SH-SY5Y (cell line): Measurements from ENCODE around the gene GNPTG.

Experiments
- GATA2 ChIP-seq: IDR thresholded peaks from 2 replicates; pipeline ENCODE4 v1.6.1; 2011; ENCODE audit warnings: mild to moderate bottlenecking, low read depth, low read length
- GATA3 ChIP-seq: IDR thresholded peaks from 2 replicates; pipeline ENCODE4 v1.6.1; 2011; ENCODE audit warnings: low read depth, mild to moderate bottlenecking, low read length, moderate library complexity

The GNPTG gene

DNA sequence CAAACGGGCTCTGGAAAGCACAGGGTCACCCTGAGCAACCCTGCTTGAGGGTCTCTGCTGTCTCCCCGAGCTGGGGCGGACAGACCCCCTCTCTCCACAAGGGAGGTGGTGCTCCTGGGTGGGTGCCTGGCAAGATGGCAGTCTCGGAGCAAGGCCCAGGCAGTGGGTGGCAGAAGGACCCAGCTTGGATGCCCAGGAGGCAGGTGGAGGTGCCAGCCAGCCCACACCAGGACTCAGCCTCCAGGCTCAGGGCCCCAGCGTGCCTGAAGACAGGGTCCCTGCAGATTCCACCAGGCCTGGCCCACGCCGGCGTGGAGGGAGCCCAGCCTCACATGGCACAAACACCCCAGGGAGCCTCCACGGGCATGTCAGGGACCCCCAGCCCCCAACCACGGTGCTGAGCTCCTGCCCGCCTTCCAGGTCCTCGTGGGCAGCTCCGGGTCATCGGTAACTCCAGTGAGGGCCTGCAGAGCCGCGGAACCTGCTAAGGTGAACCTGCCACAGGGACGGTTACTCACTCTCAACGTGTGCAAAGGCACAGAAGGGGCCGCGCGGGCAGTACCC lies 42.0 kb downstream of the GNPTG start:
- no peak for TF ChIP-seq GATA3
- TF ChIP-seq GATA2, result no peak

DNA sequence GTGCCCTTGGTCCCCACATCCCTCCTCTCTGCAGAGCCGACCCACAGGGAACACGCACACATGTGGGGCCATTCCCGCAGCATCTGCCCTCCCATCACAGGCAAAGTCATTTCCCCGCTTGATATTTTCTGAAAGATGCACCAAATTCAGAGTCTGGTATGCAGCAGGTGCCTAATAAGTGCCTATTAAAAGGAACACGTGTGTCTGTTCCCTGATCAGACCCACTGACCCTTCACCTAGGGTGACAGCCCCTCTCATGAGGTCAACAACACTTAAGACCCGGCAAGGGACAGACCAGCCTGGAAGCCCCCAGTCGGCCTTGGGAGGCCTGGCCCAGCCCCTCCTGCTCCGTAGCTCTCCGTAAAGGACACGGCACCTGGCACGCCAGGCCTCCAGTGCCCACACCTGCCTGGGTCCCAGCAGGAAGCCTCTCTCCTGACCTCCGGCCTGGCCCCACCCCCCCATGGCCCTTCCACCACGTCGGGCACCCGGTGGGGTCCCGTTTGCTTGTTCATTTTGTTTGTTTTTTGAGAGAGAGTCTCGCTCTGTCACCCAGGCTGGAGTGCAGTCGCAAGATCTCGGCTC lies 42.7 kb downstream of the GNPTG start:
- no peak for TF ChIP-seq GATA2
- no peak for TF ChIP-seq GATA3

DNA sequence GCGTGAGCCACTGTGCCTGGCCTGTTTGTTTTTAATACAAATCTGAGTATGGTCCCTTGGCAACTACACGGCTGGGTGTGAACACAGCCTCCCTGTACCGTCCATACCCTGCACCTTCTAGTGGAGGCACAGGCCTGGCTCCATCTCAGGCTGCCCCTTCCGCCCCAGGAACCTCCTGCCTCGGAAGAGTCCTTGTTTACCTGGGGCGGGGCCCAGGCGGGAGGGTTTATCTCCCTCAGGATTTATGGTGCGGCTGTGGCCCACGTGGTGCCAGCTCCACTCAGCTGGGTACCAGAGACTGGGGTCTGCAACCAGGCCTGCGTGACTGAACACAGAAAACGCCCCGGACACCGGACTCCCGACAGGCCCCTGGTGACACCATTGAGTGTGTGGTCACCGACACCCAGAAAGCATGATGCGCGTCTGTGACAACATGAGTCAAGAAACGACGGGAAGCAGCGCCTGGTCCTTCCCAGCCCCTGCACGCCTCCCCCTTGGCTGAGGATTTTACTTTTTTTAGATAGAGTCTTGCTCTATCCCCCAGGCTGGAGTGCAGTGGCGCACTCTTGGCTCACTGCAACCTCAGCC lies 43.8 kb downstream of the GNPTG start:
- TF ChIP-seq GATA2, result no peak
- no peak for TF ChIP-seq GATA3

DNA sequence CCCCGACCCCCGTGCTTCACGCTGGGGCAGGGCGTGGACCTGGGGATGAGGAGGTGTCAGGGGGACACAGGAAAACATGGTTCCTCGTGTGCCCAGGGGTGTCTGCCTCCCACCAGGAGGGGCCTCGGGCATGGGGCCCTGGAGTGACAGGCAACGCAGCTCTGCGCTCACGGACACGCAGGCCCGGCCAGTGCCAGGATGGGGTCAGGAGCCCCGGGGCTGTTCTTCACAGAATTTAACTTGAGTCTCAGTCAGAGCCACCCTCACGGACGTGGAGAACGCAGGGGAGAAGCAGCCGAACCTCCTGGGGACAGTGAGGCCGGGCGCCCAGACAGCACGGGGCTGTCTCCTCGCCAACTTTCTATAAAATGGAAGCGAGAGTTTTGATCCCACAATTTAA lies 46.0 kb downstream of the GNPTG start:
- TF ChIP-seq GATA2 (no peak), GATA3 (no peak)

DNA sequence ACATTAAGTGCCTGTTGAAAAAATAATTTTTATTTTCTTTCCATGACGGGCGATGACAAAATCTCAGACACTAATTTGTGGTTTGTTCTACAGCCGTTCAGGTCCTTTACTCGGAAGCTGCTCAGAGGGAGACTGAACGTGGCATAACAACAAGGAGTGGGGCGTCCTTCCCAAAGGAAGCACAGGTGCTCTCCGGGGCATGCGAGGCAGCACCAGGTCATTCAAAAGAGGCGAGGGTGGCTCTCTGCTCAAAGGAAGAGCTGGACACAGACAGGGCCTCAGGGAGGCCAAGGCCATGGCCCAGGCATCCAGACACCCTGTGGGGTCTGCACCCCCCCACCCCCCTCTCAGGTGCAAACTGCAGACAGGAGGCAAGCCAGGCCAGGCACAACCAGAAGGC lies 46.6 kb downstream of the GNPTG start:
- TF ChIP-seq GATA2, result no peak
- no peak for TF ChIP-seq GATA3

DNA sequence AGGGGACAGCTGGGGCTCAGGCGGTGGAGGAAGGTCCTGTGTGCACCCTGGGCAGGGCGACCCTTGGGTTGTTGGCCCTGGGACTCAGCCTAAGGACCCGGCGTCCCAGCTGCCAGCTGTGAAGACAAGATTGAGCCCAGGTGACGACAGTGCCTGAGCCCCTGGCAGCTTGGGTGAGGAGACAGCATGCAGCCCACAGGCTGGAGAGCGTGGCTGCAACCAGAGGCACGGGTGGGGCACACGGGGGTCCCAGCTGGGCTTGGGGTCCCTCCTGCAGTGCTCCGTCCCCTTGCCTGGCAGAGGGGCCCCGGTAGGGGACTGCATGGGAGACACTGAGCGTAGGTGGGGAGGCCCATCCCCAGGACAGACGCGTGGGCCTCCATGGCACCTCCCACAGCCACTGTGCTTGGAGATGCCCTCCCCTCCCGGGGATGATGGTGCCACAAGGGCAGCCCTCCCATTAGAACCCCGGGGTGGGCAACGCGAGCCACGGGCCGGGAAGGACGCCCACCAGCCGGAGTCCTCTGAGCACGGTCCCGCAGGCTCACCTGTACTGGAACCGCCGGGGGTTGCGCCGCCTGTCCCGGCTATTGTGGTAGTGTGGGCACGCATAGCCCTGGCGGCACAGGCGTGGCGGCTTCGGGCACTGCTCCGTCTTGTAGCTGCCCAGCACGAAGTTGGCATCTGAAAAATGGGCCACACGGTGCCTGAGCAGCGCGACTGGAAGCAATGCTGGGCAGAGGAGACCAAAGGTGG lies 47.3 kb downstream of the GNPTG start:
- TF ChIP-seq GATA2 (no peak), GATA3 (no peak)

DNA sequence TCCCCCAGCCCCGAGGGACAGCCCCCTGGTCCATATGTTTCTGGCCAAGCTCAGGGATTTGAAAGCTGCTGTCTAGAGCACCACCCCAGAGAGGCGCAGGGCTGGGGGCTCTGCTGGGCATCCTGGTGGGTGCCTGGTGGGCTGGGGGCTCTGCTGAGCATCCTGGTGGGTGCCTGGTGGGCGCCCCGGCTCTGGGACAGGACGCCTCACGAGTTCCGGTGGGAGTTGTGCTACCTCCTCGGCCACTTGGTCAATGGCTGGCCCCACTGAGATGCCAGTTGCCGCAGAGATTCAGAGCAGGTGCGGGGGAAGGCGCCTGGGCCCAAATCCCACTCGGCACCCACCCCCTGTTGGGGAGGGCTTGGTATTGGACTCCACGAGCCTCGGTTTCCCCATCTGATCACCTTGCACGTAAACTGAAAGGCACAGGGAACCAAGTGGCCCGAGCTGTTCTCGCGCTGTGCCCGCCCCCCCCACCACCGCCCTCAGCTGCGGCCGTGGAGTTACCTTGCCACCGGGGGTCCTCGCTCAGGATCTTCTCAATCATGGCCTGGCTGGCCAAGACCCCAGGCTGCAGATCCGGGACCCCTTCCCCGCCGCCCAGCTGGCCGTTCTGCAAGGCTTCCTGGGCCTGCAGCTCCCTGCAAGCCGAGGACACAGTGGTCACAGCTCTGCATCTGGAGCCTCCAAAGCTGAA lies 49.5 kb downstream of the GNPTG start:
- TF ChIP-seq GATA2 (no peak), GATA3 (no peak)

DNA sequence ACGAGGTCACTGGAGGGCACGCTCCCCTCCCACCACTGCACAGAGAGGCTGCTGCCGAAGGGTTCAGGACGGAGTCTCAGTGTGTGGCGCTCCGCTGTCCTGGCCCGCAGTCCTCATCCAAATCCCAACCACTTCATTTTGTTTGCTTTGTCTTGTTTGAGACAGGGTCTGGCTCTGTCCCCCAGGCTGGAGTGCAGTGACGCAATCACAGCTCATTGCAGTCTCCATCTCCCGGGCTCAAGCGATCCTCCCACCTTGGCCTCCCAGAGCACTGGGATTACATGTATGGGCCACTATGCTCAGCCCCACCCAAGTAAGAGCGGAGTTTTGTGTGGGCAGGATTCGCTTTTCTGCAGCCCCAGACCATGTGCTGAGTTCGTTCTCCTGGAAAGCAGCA lies 50.0 kb downstream of the GNPTG start:
- no peak for TF ChIP-seq GATA3
- no peak for TF ChIP-seq GATA2

DNA sequence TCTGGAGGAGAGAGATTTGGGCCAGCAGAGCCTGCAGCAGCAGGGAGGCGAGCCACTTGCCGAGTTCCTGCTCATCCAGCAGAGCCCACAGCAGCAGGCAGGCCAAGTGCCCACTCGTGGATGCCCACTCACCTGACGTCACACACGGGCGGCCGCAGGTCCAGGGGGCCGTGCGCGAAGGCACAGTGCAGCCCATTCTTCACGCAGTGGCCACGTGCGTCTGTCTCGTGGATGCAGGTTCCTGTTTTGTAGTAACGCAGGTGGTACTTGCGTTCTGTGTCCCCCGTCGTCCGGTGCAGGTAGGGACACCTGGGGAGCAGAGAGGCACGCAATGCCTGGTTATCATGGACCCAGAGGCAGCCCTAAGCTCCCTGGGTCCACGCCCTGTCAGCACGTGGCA lies 51.3 kb downstream of the GNPTG start:
- TF ChIP-seq GATA2 (no peak), GATA3 (no peak)

DNA sequence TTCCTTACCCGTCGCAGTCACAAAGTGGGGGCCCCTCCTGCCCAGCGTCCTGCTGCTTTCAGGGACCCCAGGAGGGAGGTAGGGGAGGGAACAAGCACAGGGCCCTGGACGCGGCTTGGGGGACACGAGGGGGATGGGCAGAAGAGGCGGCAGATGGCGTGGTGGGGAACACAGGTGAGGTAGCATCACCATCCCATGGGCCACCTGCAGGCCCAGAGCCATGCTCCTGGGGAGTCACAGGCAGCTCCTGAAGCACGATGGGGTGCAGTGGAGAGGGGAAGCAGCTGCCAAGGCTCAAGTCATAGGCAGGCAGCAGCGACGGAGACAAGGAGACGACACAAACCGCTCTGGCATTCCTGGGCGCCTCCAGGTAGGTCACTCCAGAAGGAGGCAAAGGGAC lies 52.0 kb downstream of the GNPTG start:
- TF ChIP-seq GATA2 (no peak), GATA3 (no peak)

DNA sequence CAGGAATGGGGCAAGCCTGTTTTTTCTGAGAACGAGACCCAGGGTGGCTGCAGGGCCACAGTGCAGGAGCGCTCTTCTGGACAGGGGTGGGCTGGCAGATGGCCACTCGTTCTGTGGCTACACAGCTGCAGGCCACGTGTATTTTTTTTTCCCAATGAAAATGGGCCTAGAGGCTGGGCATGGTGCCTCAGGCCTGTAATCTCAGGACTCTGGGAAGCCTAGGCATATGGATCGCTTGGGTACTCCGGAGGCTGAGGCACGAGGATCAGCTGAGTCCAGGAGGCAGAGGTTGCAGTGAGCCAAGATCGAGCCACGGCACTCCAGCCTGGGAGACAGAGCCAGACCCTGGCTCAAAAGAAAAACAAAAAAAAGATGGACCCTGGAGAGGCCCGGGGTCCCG lies 56.0 kb downstream of the GNPTG start:
- no peak for TF ChIP-seq GATA2
- TF ChIP-seq GATA3, result no peak

DNA sequence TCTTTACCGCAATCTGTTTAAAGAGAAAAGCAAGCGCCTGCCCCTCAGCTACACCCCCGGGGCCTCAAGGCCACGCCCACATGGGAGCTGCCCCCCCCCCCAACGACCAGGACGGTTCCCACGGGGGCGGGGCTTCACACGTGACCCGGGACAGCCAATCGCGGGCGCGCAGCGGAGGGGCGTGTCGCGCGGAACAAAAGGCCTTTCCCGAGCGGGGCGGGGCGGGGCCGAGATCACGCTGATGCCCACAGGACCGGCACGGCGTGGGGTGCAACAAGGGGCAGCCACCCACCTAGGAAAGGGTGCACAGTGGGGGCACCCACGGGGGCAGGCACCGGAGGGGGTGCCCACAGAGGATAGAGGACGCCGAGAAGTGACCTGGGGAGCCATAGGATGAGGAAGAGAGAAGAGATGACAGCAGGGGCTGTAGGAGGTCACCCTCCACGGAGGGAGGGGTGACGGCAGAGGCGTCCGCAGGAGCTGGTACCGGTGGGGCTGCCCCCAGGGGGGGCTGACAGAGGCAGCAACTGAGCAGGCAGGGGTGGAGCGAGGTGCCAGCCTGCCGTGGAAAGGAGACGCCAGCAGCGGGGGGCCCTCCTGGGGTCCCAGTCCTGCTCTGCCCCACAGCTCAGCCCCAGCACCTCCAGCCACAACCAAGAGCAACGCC lies 56.6 kb downstream of the GNPTG start:
- TF ChIP-seq GATA2 (no peak), GATA3 (no peak)

DNA sequence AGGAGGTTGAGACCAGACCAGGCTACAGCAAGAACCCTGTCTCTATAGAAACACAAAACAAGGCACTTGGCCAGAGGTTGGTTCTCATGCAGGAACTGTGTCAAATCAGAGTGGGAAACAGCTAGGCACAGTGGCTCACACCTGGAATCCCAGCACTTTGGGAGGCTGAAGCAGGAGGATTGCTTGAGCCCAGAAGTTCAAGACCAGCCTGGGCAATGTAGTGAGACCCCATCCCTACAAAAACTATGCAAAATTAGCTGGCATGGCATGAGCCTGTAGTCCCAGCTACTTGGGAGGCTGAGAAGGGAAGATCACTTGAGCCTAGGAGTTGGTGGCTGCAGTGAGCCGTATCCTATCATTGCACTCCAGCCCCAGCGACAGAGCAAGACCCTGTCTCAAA lies 61.1 kb downstream of the GNPTG start:
- no peak for TF ChIP-seq GATA2
- no peak for TF ChIP-seq GATA3
